ENCODE data around the gene ZBTB40. TPM values are rescaled to one million over a fixed set of nuclear protein-coding genes. Genes with fewer than 3 reads are reported as not detected.

Gene ZBTB40
- total RNA-seq, 1 donor from 2014 or later, result 14.9 TPM

GRCh38 chr1:22521692-22522091 lies 70.0 kb downstream of the ZBTB40 start:
- H3K27ac ChIP-seq, result no peak overlapping the region
- H3K4me3 Mint-ChIP-seq, result no peak overlapping the region
- no peaks in the 10 kb centered on the region for H3K27me3 ChIP-seq
- H3K36me3 Mint-ChIP-seq, result peaks cover 16% of the 10 kb centered on the region
- no peaks in the 10 kb centered on the region for H3K9me3 Mint-ChIP-seq
- no peaks in the 10 kb centered on the region for H3F3A ChIP-seq (ENCODE audit: low read depth)
- no peak overlapping the region for H3K9ac ChIP-seq
- no peak overlapping the region for H2AFZ ChIP-seq (replicated peaks)
- H3K27me3 Mint-ChIP-seq (ENCODE audit: insufficient read depth, low read depth), result peaks cover 2% of the 10 kb centered on the region
- H3K9me3 ChIP-seq (ENCODE audit: low read depth), result no peaks in the 10 kb centered on the region
- TF ChIP-seq EZH2phosphoT487 (IDR thresholded peaks at IDR 0.05) (no peak), CTCF (IDR thresholded peaks at IDR 0.05) (no peak), EZH2 (IDR thresholded peaks at IDR 0.05) (no peak)
- DNase-seq (ENCODE audit: low spot score), result no peak
- H3K4me1 ChIP-seq, result no peaks in the 10 kb centered on the region
- no peak overlapping the region for H3K4me3 ChIP-seq
- H4K20me1 ChIP-seq (ENCODE audit: low read depth), result no peaks in the 10 kb centered on the region
- no peak overlapping the region for H3K27ac Mint-ChIP-seq
- no peaks in the 10 kb centered on the region for H3K4me1 Mint-ChIP-seq
- no peak overlapping the region for H3K4me2 ChIP-seq
- H3K79me2 ChIP-seq (ENCODE audit: low read depth), result no peaks in the 10 kb centered on the region
- no peaks in the 10 kb centered on the region for H3K36me3 ChIP-seq

- H3K4me2 ChIP-seq, result no peak overlapping the region
- no peak for TF ChIP-seq EZH2 (IDR thresholded peaks at IDR 0.05)
- no peak for TF ChIP-seq EZH2phosphoT487 (IDR thresholded peaks at IDR 0.05)
- no peak for TF ChIP-seq CTCF (IDR thresholded peaks at IDR 0.05)
Observed at GRCh38 chr1:22522221-22522743, 70.6 kb downstream of the ZBTB40 start.

GRCh38 chr1:22524481-22524880 lies 72.8 kb downstream of the ZBTB40 start:
- Mint-ChIP-seq H3K36me3 (peaks cover 10% of the 10 kb centered on the region), H3K4me3 (no peak overlapping the region)
- TF ChIP-seq CTCF (IDR thresholded peaks at IDR 0.05), result no peak
- no peak for TF ChIP-seq EZH2 (IDR thresholded peaks at IDR 0.05)
- TF ChIP-seq EZH2phosphoT487 (IDR thresholded peaks at IDR 0.05), result no peak

More at GRCh38 chr1:22522221-22522743, 70.6 kb downstream of the ZBTB40 start:
- Histone ChIP-seq H3K9ac (no peak overlapping the region), H3K9me3 (ENCODE audit: low read depth) (no peaks in the 10 kb centered on the region), H3K27ac (no peak overlapping the region), H3F3A (ENCODE audit: low read depth) (no peaks in the 10 kb centered on the region), H4K20me1 (ENCODE audit: low read depth) (no peaks in the 10 kb centered on the region), H3K27me3 (no peaks in the 10 kb centered on the region), H3K4me3 (no peak overlapping the region), H3K79me2 (ENCODE audit: low read depth) (no peaks in the 10 kb centered on the region), H3K4me1 (no peaks in the 10 kb centered on the region), H2AFZ (replicated peaks) (no peak overlapping the region), H3K36me3 (no peaks in the 10 kb centered on the region)
- Mint-ChIP-seq H3K36me3 (peaks cover 16% of the 10 kb centered on the region), H3K27me3 (ENCODE audit: insufficient read depth, low read depth) (peaks cover 2% of the 10 kb centered on the region), H3K4me1 (peaks cover 3% of the 10 kb centered on the region), H3K27ac (no peak overlapping the region), H3K9me3 (no peaks in the 10 kb centered on the region), H3K4me3 (no peak overlapping the region)
- no peak for DNase-seq (ENCODE audit: low spot score)

More at GRCh38 chr1:22524481-22524880, 72.8 kb downstream of the ZBTB40 start:
- no peak for DNase-seq (ENCODE audit: low spot score)
- H2AFZ ChIP-seq (replicated peaks), result no peak overlapping the region
- Mint-ChIP-seq H3K27me3 (ENCODE audit: insufficient read depth, low read depth) (peaks cover 2% of the 10 kb centered on the region), H3K27ac (no peak overlapping the region), H3K9me3 (no peaks in the 10 kb centered on the region), H3K4me1 (peaks cover 3% of the 10 kb centered on the region)
- H3K9ac ChIP-seq, result no peak overlapping the region
- no peak overlapping the region for H3K4me2 ChIP-seq
- H3K9me3 ChIP-seq (ENCODE audit: low read depth), result no peaks in the 10 kb centered on the region
- H3K27ac ChIP-seq, result no peak overlapping the region
- H3F3A ChIP-seq (ENCODE audit: low read depth), result no peaks in the 10 kb centered on the region
- no peak overlapping the region for H3K4me3 ChIP-seq
- no peaks in the 10 kb centered on the region for H4K20me1 ChIP-seq (ENCODE audit: low read depth)
- H3K79me2 ChIP-seq (ENCODE audit: low read depth), result no peaks in the 10 kb centered on the region
- H3K27me3 ChIP-seq, result no peaks in the 10 kb centered on the region
- H3K4me1 ChIP-seq, result no peaks in the 10 kb centered on the region
- no peaks in the 10 kb centered on the region for H3K36me3 ChIP-seq

Data from neural progenitor cell (in vitro differentiated cells).